ENCODE results near the gene PLPP1. TPM values are rescaled to one million over a fixed set of nuclear protein-coding genes. Genes with fewer than 3 reads are reported as not detected.
A peak's percentile ranks its signal among the peaks of the same experiment; 100 is the strongest.

The PLPP1 gene
- total and polyA plus RNA-seq, 2 of the 8 experiments (the other 6 are each of a cell fraction or from before 2014, with no cell fraction given): 43.7 to 91.3 TPM

DNA sequence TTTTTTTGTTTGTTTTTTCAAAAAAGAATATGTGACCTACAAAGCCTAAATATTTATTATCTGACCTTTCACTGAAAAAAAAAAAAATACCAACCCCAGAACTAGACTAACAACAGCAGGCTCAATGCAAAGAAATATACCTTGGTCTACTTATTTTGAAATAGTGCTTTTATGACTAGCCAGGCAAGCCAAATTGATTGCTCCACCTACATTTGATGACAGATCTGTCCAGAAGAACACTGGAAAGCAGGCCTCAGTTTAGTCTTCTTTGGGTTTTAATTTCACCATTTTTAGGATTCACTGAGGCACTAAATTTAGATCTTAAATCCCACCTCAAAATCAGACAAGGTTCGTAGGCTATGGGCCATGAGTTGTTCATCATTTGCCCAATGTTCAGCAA is 97.3 kb downstream of the PLPP1 start:
- H3K27ac ChIP-seq (ENCODE audit: low read depth, low read length): no peak overlapping the region
- TF ChIP-seq POU5F1 (IDR thresholded peaks at IDR 0.05; ENCODE audit: low read depth, low read length) (no peak), SP2 (IDR thresholded peaks at IDR 0.05; ENCODE audit: low read length) (no peak), RAD21 (IDR thresholded peaks at IDR 0.05 in 1 of 2, conservative IDR thresholded peaks at IDR 0.05 in 1 of 2; ENCODE audit: low read depth in 2 of 2, low read length in 2 of 2) (no peak), KDM4A (IDR thresholded peaks at IDR 0.05; ENCODE audit: low read depth, low read length, severe bottlenecking) (no peak), SIRT6 (IDR thresholded peaks at IDR 0.05; ENCODE audit: low read length) (no peak), EGR1 (IDR thresholded peaks at IDR 0.05; ENCODE audit: borderline replicate concordance, low read depth, low read length) (no peak), BRCA1 (IDR thresholded peaks at IDR 0.05; ENCODE audit: low read depth, low read length) (no peak), EP300 (IDR thresholded peaks at IDR 0.05; ENCODE audit: borderline replicate concordance in 1 of 2, low read depth in 2 of 2, low read length in 2 of 2) (no peak), RBBP5 (IDR thresholded peaks at IDR 0.05; ENCODE audit: borderline replicate concordance, low read depth, low read length) (no peak), POLR2AphosphoS5 (IDR thresholded peaks at IDR 0.05; ENCODE audit: low read depth, low read length) (no peak), ZNF274 (IDR thresholded peaks at IDR 0.05; ENCODE audit: borderline replicate concordance, extremely low read depth, low read length) (no peak)

More for the DNA sequence above, 97.3 kb downstream of the PLPP1 start:
- no peak overlapping the region for H3K18ac ChIP-seq (ENCODE audit: extremely low read depth, low read length)
- no peaks in the 10 kb centered on the region for H3K79me1 ChIP-seq (ENCODE audit: low read depth, low read length)
- H2AFZ ChIP-seq (ENCODE audit: low read length): no peak overlapping the region
- 0 out of 2 replicates have a peak overlapping the region, but pooled peaks have one; percentile 6 for H2BK12ac ChIP-seq (ENCODE audit: low read depth, low read length)
- no peak overlapping the region for H4K91ac ChIP-seq (replicated peaks; ENCODE audit: insufficient read length, low read length)
- H3K9me3 ChIP-seq (ENCODE audit: insufficient read depth in 2 of 2, low read depth in 1 of 2, low read length in 1 of 2): peaks cover 7 to 15% of the 10 kb centered on the region in 2 experiments; a peak in 3 of 4 replicates
- no peak overlapping the region for H4K5ac ChIP-seq (ENCODE audit: insufficient read length, low read depth, low read length)
- no peak overlapping the region for H3K23ac ChIP-seq (ENCODE audit: insufficient read length)
- no peaks in the 10 kb centered on the region for H3K27me3 ChIP-seq (replicated peaks in 1 of 4; ENCODE audit: control insufficient read depth in 3 of 4, extremely low read depth in 1 of 4, insufficient read depth in 3 of 4, low read length in 3 of 4)
- no peak overlapping the region for H3K14ac ChIP-seq (ENCODE audit: insufficient read length)
- H2BK20ac ChIP-seq (ENCODE audit: low read length): no peak overlapping the region
- ChIA-PET POLR2A (ENCODE audit: partially characterized antibody) (interaction anchor here (1.5 to 2.5 kb wide), 2 partner anchors 9 to 12 kb away, joined by 4 to 10 read pairs; no protein-coding TSS in a partner anchor), CTCF (ENCODE audit: partially characterized antibody) (interaction anchor here (0.6 kb wide), 1 partner anchor 221 kb away, joined by 5 read pairs; no protein-coding TSS in a partner anchor)
- H3K23me2 ChIP-seq (ENCODE audit: low read depth, low read length): no peaks in the 10 kb centered on the region
- H3K9ac ChIP-seq (replicated peaks in 1 of 4; ENCODE audit: extremely low read depth in 1 of 4, low read depth in 3 of 4, low read length in 3 of 4): no peak overlapping the region
- H2AK5ac ChIP-seq (ENCODE audit: low read depth, low read length): no peak overlapping the region
- no peak overlapping the region for H2BK5ac ChIP-seq (ENCODE audit: low read depth, low read length)
- H4K8ac ChIP-seq (ENCODE audit: extremely low read depth, insufficient read depth, low read length): no peak overlapping the region
- H3K4me3 ChIP-seq (ENCODE audit: extremely low read depth in 1 of 4, insufficient read depth in 2 of 4, low read depth in 3 of 4, low read length in 4 of 4): no peak overlapping the region
- WGBS, 2 experiments (ENCODE audit: extremely low coverage in 1 of 2, insufficient coverage in 1 of 2, insufficient read length in 1 of 2, insufficient replicate concordance in 2 of 2, low coverage in 1 of 2, low lambda C conversion rate in 2 of 2, missing lambda C conversion rate in 1 of 2): 78% methylated on average over 1 of the region's 1 CpG; no CpG with 5 or more reads in 1 of the 2 experiments
- no peak overlapping the region for H3K56ac ChIP-seq (replicated peaks; ENCODE audit: insufficient read length, low read depth, low read length)
- no peaks in the 10 kb centered on the region for H4K20me1 ChIP-seq (replicated peaks in 1 of 2; ENCODE audit: control insufficient read depth in 1 of 2, insufficient read depth in 2 of 2, low read length in 2 of 2)
- H3K4me2 ChIP-seq (ENCODE audit: insufficient read depth in 1 of 2, low read depth in 2 of 2, low read length in 2 of 2): no peak overlapping the region
- H3K4ac ChIP-seq (replicated peaks; ENCODE audit: insufficient read length, low read depth, low read length): no peak overlapping the region
- no peak overlapping the region for H2BK15ac ChIP-seq (ENCODE audit: low read length)
- H3K4me1 ChIP-seq (replicated peaks in 1 of 4; ENCODE audit: control insufficient read depth in 3 of 4, insufficient read depth in 4 of 4, low read length in 3 of 4): peaks cover 5 to 19% (median 11%) of the 10 kb centered on the region in 4 experiments; a peak in 6 of 7 replicates
- H3K36me3 ChIP-seq (ENCODE audit: control insufficient read depth in 2 of 4, insufficient read depth in 4 of 4, low read length in 3 of 4): peaks cover 0 to 77% (median 20%) of the 10 kb centered on the region in 4 experiments; a peak in 5 of 8 replicates
- no peak overlapping the region for H2BK120ac ChIP-seq (replicated peaks; ENCODE audit: low read depth, low read length)
- FAIRE-seq: no peak
- H3K79me2 ChIP-seq (ENCODE audit: control insufficient read depth in 1 of 2, insufficient read depth in 2 of 2, low read length in 2 of 2): peaks cover 0 to 20% of the 10 kb centered on the region in 2 experiments; a peak in 3 of 4 replicates
- no peak for DNase-seq (ENCODE audit: low read depth in 1 of 2, low spot score in 2 of 2)

Measured in H1 (cell line).